ENCODE results near the gene CYBA.

Gene CYBA

GRCh38 chr16:88657371-88657770, 6.5 kb upstream of the CYBA start:
- TF ChIP-seq ZFX (IDR thresholded peaks at IDR 0.05; ENCODE audit: borderline replicate concordance) (no peak), CTCF (IDR thresholded peaks at IDR 0.05) (no peak)
- H3K27ac ChIP-seq = no peak overlapping the region

GRCh38 chr16:88656291-88656980, 5.6 kb upstream of the CYBA start:
- TF ChIP-seq CTCF (IDR thresholded peaks at IDR 0.05) = no peak
- no peak for TF ChIP-seq ZFX (IDR thresholded peaks at IDR 0.05; ENCODE audit: borderline replicate concordance)
- H3K27ac ChIP-seq = no peak overlapping the region

- TF ChIP-seq ZFX (IDR thresholded peaks at IDR 0.05; ENCODE audit: borderline replicate concordance) (no peak), CTCF (IDR thresholded peaks at IDR 0.05) (no peak)
Measured at GRCh38 chr16:88655733-88656281, 5.0 kb upstream of the CYBA start.

GRCh38 chr16:88655053-88655732, 4.3 kb upstream of the CYBA start:
- no peak for TF ChIP-seq ZFX (IDR thresholded peaks at IDR 0.05; ENCODE audit: borderline replicate concordance)
- no peak for TF ChIP-seq CTCF (IDR thresholded peaks at IDR 0.05)
- H3K27ac ChIP-seq = no peak overlapping the region

More at GRCh38 chr16:88655733-88656281, 5.0 kb upstream of the CYBA start:
- no peak overlapping the region for H3K27ac ChIP-seq

GRCh38 chr16:88654363-88655052, 3.7 kb upstream of the CYBA start:
- no peak overlapping the region for H3K27ac ChIP-seq
- TF ChIP-seq CTCF (IDR thresholded peaks at IDR 0.05) = no peak
- TF ChIP-seq ZFX (IDR thresholded peaks at IDR 0.05; ENCODE audit: borderline replicate concordance) = no peak

- H3K27ac ChIP-seq = no peak overlapping the region
- no peak for TF ChIP-seq CTCF (IDR thresholded peaks at IDR 0.05)
- no peak for TF ChIP-seq ZFX (IDR thresholded peaks at IDR 0.05; ENCODE audit: borderline replicate concordance)
Measured at GRCh38 chr16:88653596-88654362, 2.9 kb upstream of the CYBA start.
